GM21717 (cell line): ENCODE data around the gene ABLIM1.

Experiments used
- ATAC-seq: cut with Tn5 transposase; IDR thresholded peaks from one replicate; pipeline ENCODE4 v1.9.1; 2021; ENCODE audit warnings: mild to moderate bottlenecking, moderate library complexity; ENCODE audit not compliant: unreplicated experiment

Gene ABLIM1

DNA sequence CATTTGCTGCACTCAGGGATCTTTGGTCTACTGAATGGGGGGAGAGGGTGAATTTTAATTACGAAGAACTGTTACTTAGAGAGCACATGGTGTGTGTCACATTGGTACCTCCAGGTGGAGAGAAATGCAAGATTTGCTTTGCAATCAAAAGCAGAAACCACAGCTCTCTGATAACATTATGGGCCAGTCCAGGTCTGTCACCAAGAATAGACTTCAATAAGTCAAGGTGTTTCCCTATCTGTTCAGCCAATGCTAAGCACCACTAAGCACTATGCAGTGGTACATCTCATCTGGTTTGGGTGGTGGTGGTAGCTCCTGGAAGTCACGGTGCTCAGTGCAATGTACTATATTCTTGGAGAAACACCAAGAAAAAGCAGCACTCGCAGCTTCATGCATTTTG is 134.2 kb downstream of the ABLIM1 start:
- ATAC-seq: no peak

GRCh38 chr10:114521255-114521654 is 136.8 kb downstream of the ABLIM1 start:
- ATAC-seq: no peak

DNA sequence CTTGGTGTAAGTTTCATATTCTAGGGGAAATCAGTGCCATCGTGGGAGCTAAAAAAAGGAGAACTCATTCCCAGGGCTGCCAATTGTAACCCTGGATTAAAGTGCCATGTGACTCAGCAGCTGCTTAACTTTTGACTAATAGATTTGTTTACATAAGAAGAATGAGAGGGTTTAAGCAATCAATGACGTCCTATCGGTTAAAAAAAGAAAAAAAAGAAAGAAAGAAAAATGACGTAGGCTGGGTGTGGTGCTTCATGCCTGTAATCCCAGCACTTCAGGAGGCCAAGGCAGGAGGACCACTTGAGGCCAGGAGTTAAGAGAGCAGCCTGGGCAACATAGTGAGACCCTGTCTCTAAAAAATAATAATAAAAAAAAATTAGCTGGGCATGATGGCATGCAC is 137.6 kb downstream of the ABLIM1 start:
- no peak for ATAC-seq

- no peak for ATAC-seq
These were observed 138.2 kb downstream of the ABLIM1 start for GRCh38 chr10:114519756-114520293.

- ATAC-seq: no peak
These were observed 138.8 kb downstream of the ABLIM1 start for GRCh38 chr10:114519306-114519669.

DNA sequence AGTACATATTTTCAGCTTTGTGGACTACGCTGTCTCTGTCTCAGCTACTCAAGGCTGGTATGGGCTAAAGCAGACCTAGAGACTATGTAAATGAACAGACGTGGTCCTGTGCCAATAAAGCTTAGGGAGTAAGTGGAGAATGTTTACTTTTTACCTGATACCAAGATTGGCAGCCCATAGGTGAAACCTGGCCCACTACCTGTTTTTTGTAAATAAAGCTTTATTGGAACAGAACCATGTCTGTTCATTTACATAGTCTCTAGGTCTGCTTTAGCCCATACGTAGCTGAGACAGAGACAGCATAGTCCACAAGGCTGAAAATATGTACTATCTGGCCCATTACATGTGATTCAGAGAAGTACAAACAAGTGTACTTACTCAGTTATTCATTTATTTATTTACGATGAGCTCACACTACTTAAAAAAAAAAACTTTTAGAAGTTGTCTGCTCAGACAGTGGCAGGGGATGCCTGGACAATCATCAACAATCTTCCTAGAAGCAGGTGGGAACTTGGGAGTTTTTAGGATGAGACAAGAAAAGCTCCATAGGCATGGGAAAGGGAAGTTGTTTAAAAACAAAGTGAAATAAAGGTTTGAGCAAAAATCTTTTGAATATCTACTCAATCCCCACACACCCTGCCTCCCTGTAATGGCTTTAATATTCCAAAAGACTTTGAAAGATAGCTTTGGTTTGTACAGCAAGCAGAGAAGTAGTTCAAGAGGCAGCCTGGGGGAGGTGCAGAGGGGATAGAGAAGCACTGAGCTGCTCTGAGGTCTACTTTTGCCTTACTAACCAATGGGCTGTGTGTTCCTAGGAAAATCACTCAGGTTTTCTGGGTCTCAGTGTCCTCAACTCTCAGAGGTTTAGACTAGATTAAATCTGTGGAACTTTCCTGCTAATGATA is 139.4 kb downstream of the ABLIM1 start:
- no peak for ATAC-seq

DNA sequence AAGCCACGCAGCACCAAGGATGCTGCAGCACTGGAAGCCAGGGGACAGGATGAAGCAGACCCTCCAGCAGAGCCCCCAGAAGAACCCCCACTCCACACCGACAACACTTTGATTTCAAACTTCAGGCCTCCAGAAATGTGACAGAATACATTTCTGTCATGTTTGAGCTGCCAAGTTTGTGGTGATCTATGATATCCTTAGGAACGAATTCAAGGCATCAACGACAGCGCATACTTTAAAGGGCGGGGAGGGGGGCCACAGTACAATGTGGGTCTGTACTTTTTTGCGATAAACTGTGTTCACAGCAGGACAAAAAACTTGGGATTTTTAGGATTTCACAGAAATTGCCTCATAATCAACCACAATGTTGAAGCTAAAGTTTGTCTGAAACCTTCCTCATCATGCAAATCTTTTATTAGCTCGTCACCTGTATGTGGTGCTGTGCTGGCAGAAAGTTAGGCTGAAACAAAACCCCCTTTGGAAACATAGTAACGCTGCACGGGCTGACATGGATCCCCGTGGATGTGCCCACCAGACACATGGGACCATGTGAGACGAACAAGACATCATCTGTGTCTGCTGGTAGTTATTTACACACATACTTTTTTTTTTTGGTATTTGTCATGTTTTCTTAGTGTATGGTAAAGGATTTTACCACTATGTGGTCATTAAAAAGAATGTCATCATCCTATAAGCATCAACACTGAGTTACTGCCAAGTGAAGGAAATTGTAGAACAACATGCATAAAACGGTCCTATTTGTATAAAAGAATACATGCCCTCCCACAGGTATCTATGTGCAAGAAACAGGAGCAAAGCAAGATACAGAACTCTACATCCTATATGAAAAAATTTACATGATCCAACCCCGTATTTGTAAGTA is 140.5 kb downstream of the ABLIM1 start:
- no peak for ATAC-seq

DNA sequence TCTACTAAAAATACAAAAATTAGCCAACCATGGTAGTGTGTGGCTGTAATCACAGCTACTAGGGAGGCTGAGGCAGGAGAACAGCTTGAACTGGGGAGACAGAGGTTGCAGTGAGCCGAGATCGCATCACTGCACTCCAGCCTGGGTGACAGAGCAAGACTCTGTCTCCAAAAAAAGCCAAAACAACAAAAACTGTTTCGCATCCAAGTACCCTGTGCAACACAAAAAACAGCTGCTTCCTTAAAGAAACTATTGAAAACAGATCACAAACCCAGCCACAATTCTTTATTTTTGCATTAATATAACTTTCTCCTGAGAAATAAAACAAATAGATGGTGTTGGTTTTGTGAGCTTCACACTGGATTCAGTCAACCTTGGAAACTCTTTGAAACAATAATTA is 141.7 kb downstream of the ABLIM1 start:
- ATAC-seq: no peak

DNA sequence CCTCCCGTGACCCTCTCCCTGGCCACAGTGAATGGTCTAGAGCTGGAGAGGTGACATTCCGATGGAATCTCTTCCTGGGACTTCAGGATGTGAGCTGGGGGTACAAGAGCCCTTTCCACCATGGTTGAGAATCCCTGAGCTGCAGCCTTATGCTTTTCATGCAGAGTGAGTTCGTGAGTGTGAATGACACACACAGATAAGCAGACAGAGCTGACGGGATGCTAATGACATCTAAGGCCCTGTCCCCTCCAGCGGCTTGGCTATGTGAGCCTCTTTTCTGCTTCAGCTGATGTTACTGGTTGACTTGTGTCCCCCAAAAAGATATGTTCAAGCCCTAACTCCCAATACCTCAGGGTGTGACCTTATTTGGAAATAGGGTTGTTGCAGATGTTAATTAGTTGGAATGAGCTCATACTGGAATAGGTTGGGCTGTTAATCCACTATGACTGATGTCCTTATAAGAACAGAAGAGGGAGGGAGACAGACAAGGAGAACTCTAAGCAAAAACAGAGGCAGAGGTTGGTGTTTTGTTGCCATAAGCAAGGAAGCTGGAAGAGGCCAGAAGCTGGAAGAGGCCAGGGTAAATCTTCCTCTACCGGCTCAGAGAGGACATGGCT is 142.7 kb downstream of the ABLIM1 start:
- no peak for ATAC-seq

DNA sequence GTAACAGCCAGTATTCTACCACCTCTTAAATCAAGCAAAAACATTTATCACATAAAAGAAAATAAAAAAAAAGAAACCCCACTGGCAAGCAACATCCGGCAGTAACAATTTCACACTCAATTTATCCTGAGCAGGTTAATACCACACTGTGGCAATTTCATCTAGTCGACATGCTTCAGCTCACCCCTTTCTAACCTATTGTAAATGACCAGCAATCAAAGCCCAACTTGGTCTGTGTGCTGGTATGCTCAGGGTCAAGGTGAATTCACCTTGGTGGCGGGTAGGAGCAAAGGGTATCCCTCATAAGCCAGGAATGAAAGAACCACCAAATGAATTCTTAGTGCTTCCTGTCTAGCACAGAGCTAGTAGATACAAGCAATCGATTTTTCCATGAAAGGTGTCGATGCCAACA is 144.7 kb downstream of the ABLIM1 start:
- ATAC-seq: no peak

- ATAC-seq: no peak
These were observed 146.2 kb downstream of the ABLIM1 start for GRCh38 chr10:114511881-114512280.

DNA sequence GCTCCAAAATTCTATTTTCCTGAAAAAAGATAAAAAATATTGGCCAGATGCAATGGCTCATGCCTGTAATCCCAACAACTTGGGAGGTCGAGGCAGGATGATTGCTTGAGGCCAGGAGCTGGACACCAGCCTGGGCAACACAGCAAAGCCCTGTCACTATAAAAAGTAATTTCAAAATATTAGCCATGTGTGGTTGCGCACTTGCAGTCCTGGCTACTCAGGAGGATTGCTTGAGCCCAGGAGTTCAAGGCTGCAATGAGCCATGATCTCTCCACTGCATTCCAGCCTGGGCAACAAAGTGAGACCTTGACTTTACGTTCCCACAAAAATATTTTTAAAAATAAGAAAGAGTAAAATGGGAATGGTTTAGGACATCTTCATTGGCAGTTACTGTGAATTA is 149.7 kb downstream of the ABLIM1 start:
- ATAC-seq: no peak

- ATAC-seq: no peak
These were observed 150.6 kb downstream of the ABLIM1 start for GRCh38 chr10:114507449-114507848.

GRCh38 chr10:114506871-114507385 is 151.1 kb downstream of the ABLIM1 start:
- no peak for ATAC-seq

GRCh38 chr10:114504769-114505579 is 153.1 kb downstream of the ABLIM1 start:
- no peak for ATAC-seq

- ATAC-seq: no peak
These were observed 156.0 kb downstream of the ABLIM1 start for GRCh38 chr10:114502074-114502473.

DNA sequence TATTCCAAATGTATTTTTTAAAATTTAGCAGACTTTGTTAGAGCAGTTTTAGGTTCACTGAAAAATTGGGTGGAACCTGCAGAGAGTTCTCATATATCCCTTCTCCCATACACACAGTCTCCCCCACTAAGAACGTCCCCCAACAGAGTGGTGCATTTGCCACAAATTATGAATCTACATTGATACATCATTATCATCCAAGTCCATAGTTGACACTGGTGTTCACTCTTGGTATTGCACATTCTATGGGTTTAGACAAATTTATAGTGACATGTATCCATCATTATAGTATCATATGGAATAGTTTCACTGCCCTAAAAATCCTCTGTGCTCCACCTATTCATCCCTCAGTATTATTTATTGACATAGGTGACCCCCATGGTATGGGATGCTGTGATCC is 156.4 kb downstream of the ABLIM1 start:
- no peak for ATAC-seq

- no peak for ATAC-seq
These were observed 157.4 kb downstream of the ABLIM1 start for GRCh38 chr10:114500643-114501042.

- ATAC-seq: peak; percentile 54
These were observed 158.4 kb downstream of the ABLIM1 start for GRCh38 chr10:114499630-114500190.

DNA sequence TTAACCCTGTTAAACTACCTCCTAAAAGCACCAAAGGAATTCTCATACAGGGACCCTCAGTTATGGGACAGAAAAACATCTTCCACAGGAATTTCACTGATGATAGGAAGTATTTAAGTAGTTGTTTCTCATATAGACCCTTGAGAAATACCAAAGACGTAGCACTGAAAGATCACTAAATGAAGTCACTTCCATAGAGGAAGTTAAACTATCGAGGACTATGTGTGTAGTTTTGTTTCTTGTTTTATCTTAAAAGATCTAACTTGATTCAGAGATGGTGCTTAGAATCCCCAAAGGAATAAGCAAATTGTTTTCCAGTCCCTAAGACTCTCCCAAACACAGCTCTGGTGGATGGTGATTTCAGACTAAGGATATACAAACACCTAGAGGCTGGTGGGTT is 159.0 kb downstream of the ABLIM1 start:
- peak; percentile 34 for ATAC-seq
